ENCODE results near the gene BANK1. TPM values are rescaled to one million over a fixed set of nuclear protein-coding genes. Genes with fewer than 3 reads are reported as not detected.

BANK1 gene
- total RNA-seq, 6 donors from 2014 or later = 7.6 to 29.3 (median 11.4) TPM

DNA sequence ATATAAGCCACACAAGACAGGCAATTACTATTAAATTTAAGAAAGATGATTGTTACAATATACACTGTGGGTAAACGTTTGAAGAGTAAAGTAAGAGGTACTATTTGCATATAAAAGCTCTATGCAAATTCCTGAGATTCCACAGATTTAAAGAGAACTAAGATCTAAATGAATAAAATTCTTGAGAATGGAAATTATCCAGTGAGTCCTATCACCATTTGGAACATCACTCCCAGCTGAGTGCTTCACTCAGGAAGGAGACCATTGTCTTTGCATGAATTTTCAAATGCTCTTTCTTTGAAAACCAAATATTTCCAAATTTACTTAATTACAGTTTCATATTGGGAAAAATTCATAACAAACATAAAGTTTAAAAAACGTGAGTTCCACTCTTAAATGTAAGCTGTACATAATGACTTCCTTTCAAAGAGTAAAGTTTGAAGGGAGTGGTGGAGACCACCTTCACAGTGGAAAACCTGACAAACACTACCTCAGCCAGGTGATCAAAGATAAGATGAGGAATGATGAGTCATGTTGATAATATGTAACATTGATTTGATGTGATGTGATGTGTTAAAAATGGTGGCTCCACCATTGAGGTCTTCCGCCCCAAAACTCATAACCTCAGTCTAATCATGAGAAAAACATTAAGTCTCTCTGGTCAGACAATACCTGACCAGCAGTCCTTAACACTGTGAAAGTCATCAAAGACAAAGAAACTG is 159.9 kb downstream of the BANK1 start:
- ATAC-seq (ENCODE audit: low FRiP score in 2 of 2) (no peak), DNase-seq (no peak)
- no peaks in the 10 kb centered on the region for H3K9me3 ChIP-seq
- no peak overlapping the region for H3K4me3 ChIP-seq
- no peaks in the 10 kb centered on the region for H3K36me3 ChIP-seq
- H3K27ac ChIP-seq = no peak overlapping the region
- TF ChIP-seq, protein P1, sequence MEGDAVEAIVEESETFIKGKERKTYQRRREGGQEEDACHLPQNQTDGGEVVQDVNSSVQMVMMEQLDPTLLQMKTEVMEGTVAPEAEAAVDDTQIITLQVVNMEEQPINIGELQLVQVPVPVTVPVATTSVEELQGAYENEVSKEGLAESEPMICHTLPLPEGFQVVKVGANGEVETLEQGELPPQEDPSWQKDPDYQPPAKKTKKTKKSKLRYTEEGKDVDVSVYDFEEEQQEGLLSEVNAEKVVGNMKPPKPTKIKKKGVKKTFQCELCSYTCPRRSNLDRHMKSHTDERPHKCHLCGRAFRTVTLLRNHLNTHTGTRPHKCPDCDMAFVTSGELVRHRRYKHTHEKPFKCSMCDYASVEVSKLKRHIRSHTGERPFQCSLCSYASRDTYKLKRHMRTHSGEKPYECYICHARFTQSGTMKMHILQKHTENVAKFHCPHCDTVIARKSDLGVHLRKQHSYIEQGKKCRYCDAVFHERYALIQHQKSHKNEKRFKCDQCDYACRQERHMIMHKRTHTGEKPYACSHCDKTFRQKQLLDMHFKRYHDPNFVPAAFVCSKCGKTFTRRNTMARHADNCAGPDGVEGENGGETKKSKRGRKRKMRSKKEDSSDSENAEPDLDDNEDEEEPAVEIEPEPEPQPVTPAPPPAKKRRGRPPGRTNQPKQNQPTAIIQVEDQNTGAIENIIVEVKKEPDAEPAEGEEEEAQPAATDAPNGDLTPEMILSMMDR (IDR thresholded peaks at IDR 0.05) = no peak
- TF ChIP-seq POLR2AphosphoS5 (IDR thresholded peaks at IDR 0.05) (no peak), EP300 (IDR thresholded peaks at IDR 0.05) (no peak), POLR2A (IDR thresholded peaks at IDR 0.05) (no peak)
- 73 to 75% methylated on average over 3 of the region's 3 CpGs for WGBS, 2 donors
- H3K4me1 ChIP-seq = no peaks in the 10 kb centered on the region
- H3K27me3 ChIP-seq = no peaks in the 10 kb centered on the region

DNA sequence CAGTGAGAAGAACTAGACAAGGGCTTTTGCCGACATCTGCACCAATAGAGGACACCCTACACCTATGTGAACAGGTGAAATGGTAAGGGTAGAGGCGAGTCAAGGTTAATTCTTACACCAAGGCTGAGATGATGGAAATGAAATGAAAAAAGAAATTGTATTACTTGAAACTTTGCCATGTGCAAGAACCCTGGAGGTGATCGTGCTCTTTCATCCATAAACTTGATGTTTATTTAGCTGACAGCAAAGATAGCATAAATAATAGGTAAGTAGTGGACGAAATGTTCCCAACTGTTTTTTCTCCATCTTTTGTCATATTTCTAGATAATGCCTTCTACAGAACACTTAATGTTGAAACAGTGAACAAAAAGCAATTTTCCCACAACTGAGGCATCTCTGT is 162.5 kb downstream of the BANK1 start:
- DNase-seq (no peak), ATAC-seq (ENCODE audit: low FRiP score in 2 of 2) (peak in 1 of 2 donors; percentile 37)
- TF ChIP-seq, protein P1 (IDR thresholded peaks at IDR 0.05) = no peak
- TF ChIP-seq POLR2AphosphoS5 (IDR thresholded peaks at IDR 0.05) = no peak
- TF ChIP-seq EP300 (IDR thresholded peaks at IDR 0.05) = no peak
- TF ChIP-seq POLR2A (IDR thresholded peaks at IDR 0.05) = no peak
- no peaks in the 10 kb centered on the region for H3K27me3 ChIP-seq
- WGBS, 2 donors = 75 to 82% methylated on average over 4 of the region's 4 CpGs
- H3K4me1 ChIP-seq = no peaks in the 10 kb centered on the region
- no peaks in the 10 kb centered on the region for H3K36me3 ChIP-seq
- H3K27ac ChIP-seq = no peak overlapping the region
- no peaks in the 10 kb centered on the region for H3K9me3 ChIP-seq
- H3K4me3 ChIP-seq = no peak overlapping the region

DNA sequence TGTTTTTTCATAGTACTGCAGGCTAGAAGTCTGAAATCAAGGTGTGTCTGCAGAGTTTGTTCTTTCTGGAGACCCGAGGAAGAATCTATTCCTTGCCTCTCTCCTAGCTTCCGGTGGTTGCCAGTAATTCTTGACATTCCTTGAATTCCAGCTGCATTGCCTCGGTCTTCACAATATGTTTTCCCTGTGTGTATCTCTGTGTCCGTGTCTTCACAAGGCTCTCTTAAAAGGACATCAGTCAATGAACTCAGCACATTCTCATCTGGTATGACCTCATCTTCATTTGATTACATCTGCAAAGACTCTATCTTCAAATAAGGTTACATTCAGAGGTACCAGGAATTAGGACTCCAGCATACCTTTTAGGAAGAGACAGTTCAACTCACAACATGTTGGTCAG is 163.4 kb downstream of the BANK1 start:
- Histone ChIP-seq H3K27ac (no peak overlapping the region), H3K9me3 (no peaks in the 10 kb centered on the region), H3K4me1 (no peaks in the 10 kb centered on the region), H3K36me3 (no peaks in the 10 kb centered on the region), H3K4me3 (no peak overlapping the region), H3K27me3 (no peaks in the 10 kb centered on the region)
- ATAC-seq (ENCODE audit: low FRiP score in 2 of 2) (no peak), DNase-seq (no peak)
- TF ChIP-seq POLR2A (IDR thresholded peaks at IDR 0.05) (no peak), POLR2AphosphoS5 (IDR thresholded peaks at IDR 0.05) (no peak), EP300 (IDR thresholded peaks at IDR 0.05) (no peak)
- TF ChIP-seq, protein P1 (IDR thresholded peaks at IDR 0.05) = no peak
- WGBS, 2 donors = 20 to 49% methylated on average over 4 of the region's 4 CpGs

DNA sequence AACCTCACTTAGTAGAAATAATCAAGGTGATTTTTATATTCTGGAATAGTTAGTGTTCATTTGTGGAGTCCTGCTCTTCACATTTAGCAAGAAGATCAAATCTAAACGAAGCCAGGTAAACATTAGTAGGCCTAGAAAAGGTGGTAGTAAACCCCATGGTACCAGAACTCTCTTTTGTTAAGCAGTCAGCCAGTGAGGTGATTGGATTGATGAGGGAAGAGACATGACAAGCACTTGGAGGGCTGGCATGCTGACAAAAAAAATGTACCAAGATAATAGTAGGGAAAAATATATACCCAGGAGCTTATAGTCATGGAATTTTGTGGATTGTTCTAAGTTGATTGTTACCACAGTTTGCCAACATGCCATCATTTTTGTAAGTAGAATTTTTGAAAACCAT is 163.8 kb downstream of the BANK1 start:
- H3K27ac ChIP-seq = no peak overlapping the region
- H3K4me1 ChIP-seq = no peaks in the 10 kb centered on the region
- no peak overlapping the region for H3K4me3 ChIP-seq
- no peaks in the 10 kb centered on the region for H3K36me3 ChIP-seq
- 46 to 60% methylated on average over 1 of the region's 1 CpG for WGBS, 2 donors
- no peak for ATAC-seq (ENCODE audit: low FRiP score in 2 of 2)
- H3K9me3 ChIP-seq = no peaks in the 10 kb centered on the region
- no peak for DNase-seq
- no peak for TF ChIP-seq POLR2A (IDR thresholded peaks at IDR 0.05)
- no peak for TF ChIP-seq POLR2AphosphoS5 (IDR thresholded peaks at IDR 0.05)
- no peak for TF ChIP-seq EP300 (IDR thresholded peaks at IDR 0.05)
- TF ChIP-seq, protein P1 (IDR thresholded peaks at IDR 0.05) = no peak
- no peaks in the 10 kb centered on the region for H3K27me3 ChIP-seq

Measured in upper lobe of left lung (tissue), 6 donors.